A673 (cell line): ENCODE results near the gene CHST12. TPM values are rescaled to one million over a fixed set of nuclear protein-coding genes. Genes with fewer than 3 reads are reported as not detected.

Experiments
- BruUV-seq: library from RNA; stranded (reverse); fragments of 400-500 nt; replicated peaks from 2 replicates; lab custom pipeline; 2021; lab: Mats Ljungman, UMichigan
- CTCF ChIA-PET: fragments of 300-600 bp; sonication (Branson Sonifier 250); formaldehyde crosslinking; loops from one replicate; lab custom pipeline; 2022; ENCODE audit warnings: antibody characterized with exemption; lab: Charles Lee
- POLR2A ChIA-PET: fragments of 300-600 bp; sonication (Branson Sonifier 250); formaldehyde crosslinking; loops from one replicate; lab custom pipeline; 2022; ENCODE audit warnings: antibody characterized with exemption; ENCODE audit not compliant: low non-redundant PET; lab: Charles Lee
- DNase-seq: peaks from one replicate; pipeline ENCODE4 v3.0.0-alpha.2; 2015; ENCODE audit warnings: low spot score
- H3K27ac ChIP-seq: fragments of 200-600 bp; sonication (generic); 2 replicates; pipeline ENCODE4 v1.5.1; 2016; ENCODE audit warnings: mixed run types, low read depth, mild to moderate bottlenecking, mixed read lengths, antibody characterized with exemption, low read length; ENCODE audit not compliant: poor library complexity, severe bottlenecking
- H3K27me3 ChIP-seq: fragments of 200-600 bp; sonication (generic); replicated peaks from 2 replicates; pipeline ENCODE4 v1.6.1; 2017; ENCODE audit warnings: mixed run types, low read depth, mild to moderate bottlenecking, mixed read lengths, antibody characterized with exemption, low read length; ENCODE audit not compliant: insufficient read depth, poor library complexity
- H3K36me3 ChIP-seq: fragments of 200-600 bp; sonication (generic); 2 replicates; pipeline ENCODE4 v1.6.1; 2016; ENCODE audit warnings: mixed run types, mild to moderate bottlenecking, mixed read lengths, antibody characterized with exemption, low read length; ENCODE audit not compliant: insufficient read depth, poor library complexity, severe bottlenecking
- H3K4me1 ChIP-seq: fragments of 200-600 bp; sonication (generic); 2 replicates; pipeline ENCODE4 v1.6.1; 2017; ENCODE audit warnings: mixed run types, mild to moderate bottlenecking, mixed read lengths, antibody characterized with exemption, low read length; ENCODE audit not compliant: insufficient read depth, poor library complexity, severe bottlenecking
- H3K4me3 ChIP-seq: fragments of 200-600 bp; sonication (generic); 2 replicates; pipeline ENCODE4 v1.5.1; 2016; ENCODE audit warnings: low read depth, mixed run types, mild to moderate bottlenecking, mixed read lengths, low read length; ENCODE audit not compliant: poor library complexity, severe bottlenecking
- H3K9me3 ChIP-seq: fragments of 200-600 bp; sonication (generic); 2 replicates; pipeline ENCODE4 v1.6.1; 2016; ENCODE audit warnings: mixed run types, low read depth, mild to moderate bottlenecking, mixed read lengths, antibody characterized with exemption, low read length; ENCODE audit not compliant: poor library complexity, severe bottlenecking
- CTCF ChIP-seq: fragments of 300-800, 200-600 bp; sonication (generic); conservative IDR thresholded peaks from 2 replicates; pipeline ENCODE4 v1.5.1; 2017; ENCODE audit warnings: low read depth, mild to moderate bottlenecking, antibody characterized with exemption, low read length, moderate library complexity, mixed read lengths
- EZH2 ChIP-seq: fragments of 200-600 bp; sonication (generic); IDR thresholded peaks from 2 replicates; pipeline ENCODE4 v1.6.1; 2017; ENCODE audit warnings: borderline replicate concordance, low read depth, mild to moderate bottlenecking, mixed read lengths, antibody characterized with exemption, low read length; ENCODE audit not compliant: poor library complexity, severe bottlenecking
- intact Hi-C: fragments of 100-400 bp; cut with micrococcal nuclease; formaldehyde crosslinking; loops from one replicate; pipeline ENCODE4 v1.10.0; 2022; ENCODE audit not compliant: unreplicated experiment
- total RNA-seq: library from RNA; stranded (reverse); gene quantifications from 2 replicates; pipeline ENCODE4 v1.2.3, GENCODE V29; 2021

CHST12 gene
- total RNA-seq, 1 experiment from 2014 or later: 21.8 TPM

- POLR2A ChIA-PET: no interaction called here
- Histone ChIP-seq H3K9me3 (no peaks in the 10 kb centered on the region), H3K4me3 (no peak overlapping the region), H3K27me3 (no peaks in the 10 kb centered on the region), H3K36me3 (no peaks in the 10 kb centered on the region), H3K27ac (no peak overlapping the region), H3K4me1 (no peaks in the 10 kb centered on the region)
- TF ChIP-seq EZH2: no peak
- TF ChIP-seq CTCF: peak; percentile 54
- intact Hi-C loops: no loop called here
- CTCF ChIA-PET: interaction anchor here (1.4 kb wide), 1 partner anchor 9 kb away, joined by 4 read pairs; no protein-coding TSS in a partner anchor
- peak; percentile 39 for DNase-seq
- BruUV-seq: no TSS peak
Measured at GRCh38 chr7:2477447-2478398, 74.3 kb downstream of the CHST12 start.

- DNase-seq: no peak
- no peak overlapping the region for H3K27ac ChIP-seq
- CTCF ChIA-PET: interaction anchor here (1.4 kb wide), 1 partner anchor 10 kb away, joined by 4 read pairs; no protein-coding TSS in a partner anchor
- no peaks in the 10 kb centered on the region for H3K27me3 ChIP-seq
- H3K4me1 ChIP-seq: no peaks in the 10 kb centered on the region
- no peaks in the 10 kb centered on the region for H3K9me3 ChIP-seq
- TF ChIP-seq CTCF: no peak
- TF ChIP-seq EZH2: no peak
- POLR2A ChIA-PET: no interaction called here
- H3K4me3 ChIP-seq: no peak overlapping the region
- H3K36me3 ChIP-seq: no peaks in the 10 kb centered on the region
- intact Hi-C loops: no loop called here
- BruUV-seq: no TSS peak
Measured at GRCh38 chr7:2478399-2478785, 75.0 kb downstream of the CHST12 start.

- TF ChIP-seq CTCF (no peak), EZH2 (no peak)
- Histone ChIP-seq H3K27me3 (no peaks in the 10 kb centered on the region), H3K4me3 (no peak overlapping the region), H3K36me3 (no peaks in the 10 kb centered on the region), H3K27ac (no peak overlapping the region), H3K9me3 (no peaks in the 10 kb centered on the region), H3K4me1 (no peaks in the 10 kb centered on the region)
- DNase-seq: no peak
- CTCF ChIA-PET: interaction anchor here (1.4 kb wide), 1 partner anchor 11 kb away, joined by 4 read pairs; no protein-coding TSS in a partner anchor
- intact Hi-C loops: no loop called here
- POLR2A ChIA-PET: no interaction called here
- no TSS peak for BruUV-seq
Measured at GRCh38 chr7:2478800-2479199, 75.4 kb downstream of the CHST12 start.
